SU-DHL-6 (cell line): ENCODE results near the gene L1TD1.

ENCODE experiments used
- H2AFZ ChIP-seq: fragments of 200-600 bp; sonication (generic); 2 replicates; pipeline ENCODE4 v1.6.1; 2014; ENCODE audit warnings: low read depth, mild to moderate bottlenecking, moderate library complexity, mixed read lengths, antibody characterized with exemption, low read length; ENCODE audit not compliant: severe bottlenecking
- H3F3A ChIP-seq: fragments of 200-600 bp; shearing (Covaris generic); 2 replicates; pipeline ENCODE4 v1.6.0; 2016; ENCODE audit warnings: antibody characterized with exemption, mild to moderate bottlenecking; ENCODE audit not compliant: insufficient read depth
- H3K27ac ChIP-seq: fragments of 200-600 bp; sonication (generic); 2 replicates; pipeline ENCODE4 v1.5.1; 2016; ENCODE audit warnings: low read depth, mild to moderate bottlenecking, low read length, moderate library complexity, mixed read lengths
- H3K27me3 ChIP-seq: fragments of 200-600 bp; sonication (generic), shearing (Covaris generic); 2 replicates; pipeline ENCODE4 v1.6.0; 2014; ENCODE audit warnings: mild to moderate bottlenecking, low read length
- H3K36me3 ChIP-seq: fragments of 200-600 bp; sonication (generic); 2 replicates; pipeline ENCODE4 v1.6.1; 2014; ENCODE audit warnings: mild to moderate bottlenecking, low read length, mixed read lengths
- H3K4me2 ChIP-seq: fragments of 300-600, 200-600 bp; shearing (Covaris generic), sonication (generic); 2 replicates; pipeline ENCODE4 v1.6.0; 2014; ENCODE audit warnings: low read length, low read depth, mild to moderate bottlenecking; ENCODE audit not compliant: poor library complexity, severe bottlenecking
- H3K4me3 ChIP-seq: fragments of 200-600 bp; sonication (generic); 2 replicates; pipeline ENCODE4 v1.5.1; 2014; ENCODE audit warnings: antibody characterized with exemption, low read length, mild to moderate bottlenecking, mixed read lengths; ENCODE audit not compliant: insufficient read depth, poor library complexity, severe bottlenecking
- H3K79me2 ChIP-seq: fragments of 200-600 bp; sonication (generic); 2 replicates; pipeline ENCODE4 v1.6.1; 2014; ENCODE audit warnings: mild to moderate bottlenecking, low read length, moderate library complexity; ENCODE audit not compliant: insufficient read depth
- H3K9ac ChIP-seq: fragments of 200-600 bp; sonication (generic); 2 replicates; pipeline ENCODE4 v1.7.0; 2014; ENCODE audit warnings: mild to moderate bottlenecking, low read length
- H3K9me2 ChIP-seq: fragments of 200-600 bp; sonication (generic); replicated peaks from 2 replicates; pipeline ENCODE4 v1.6.1; 2014; ENCODE audit warnings: low read length; ENCODE audit not compliant: insufficient read depth
- H3K9me3 ChIP-seq: fragments of 200-600 bp; sonication (generic); 2 replicates; pipeline ENCODE4 v1.6.1; 2014; ENCODE audit warnings: low read length, mixed read lengths; ENCODE audit not compliant: insufficient read depth
- H4K20me1 ChIP-seq: fragments of 200-600 bp; sonication (generic); 2 replicates; pipeline ENCODE4 v1.6.1; 2014; ENCODE audit warnings: low read depth, mild to moderate bottlenecking, antibody characterized with exemption, low read length, moderate library complexity, mixed read lengths
- CTCF ChIP-seq: fragments of 200-600 bp; sonication (generic); IDR thresholded peaks from one replicate; pipeline ENCODE4 v1.5.1; 2017; ENCODE audit warnings: antibody characterized with exemption, mild to moderate bottlenecking, low read length, moderate library complexity; ENCODE audit not compliant: insufficient read depth, poor library complexity, severe bottlenecking
- EZH2phosphoT487 ChIP-seq: fragments of 200-600 bp; sonication (generic), shearing (Covaris generic); conservative IDR thresholded peaks from 2 replicates; pipeline ENCODE4 v1.6.1; 2018; ENCODE audit warnings: mild to moderate bottlenecking, antibody characterized with exemption, low read length, moderate library complexity, mixed read lengths

L1TD1 gene

GRCh38 chr1:62224182-62224581 is 29.5 kb downstream of the L1TD1 start:
- Histone ChIP-seq H3F3A (no peaks in the 10 kb centered on the region), H3K27me3 (no peaks in the 10 kb centered on the region), H2AFZ (no peak overlapping the region), H4K20me1 (no peaks in the 10 kb centered on the region), H3K4me3 (no peak overlapping the region), H3K4me2 (no peak overlapping the region), H3K9ac (no peak overlapping the region), H3K79me2 (no peaks in the 10 kb centered on the region), H3K9me3 (no peaks in the 10 kb centered on the region), H3K36me3 (no peaks in the 10 kb centered on the region), H3K9me2 (no peaks in the 10 kb centered on the region), H3K27ac (no peak overlapping the region)
- no peak for TF ChIP-seq EZH2phosphoT487

DNA sequence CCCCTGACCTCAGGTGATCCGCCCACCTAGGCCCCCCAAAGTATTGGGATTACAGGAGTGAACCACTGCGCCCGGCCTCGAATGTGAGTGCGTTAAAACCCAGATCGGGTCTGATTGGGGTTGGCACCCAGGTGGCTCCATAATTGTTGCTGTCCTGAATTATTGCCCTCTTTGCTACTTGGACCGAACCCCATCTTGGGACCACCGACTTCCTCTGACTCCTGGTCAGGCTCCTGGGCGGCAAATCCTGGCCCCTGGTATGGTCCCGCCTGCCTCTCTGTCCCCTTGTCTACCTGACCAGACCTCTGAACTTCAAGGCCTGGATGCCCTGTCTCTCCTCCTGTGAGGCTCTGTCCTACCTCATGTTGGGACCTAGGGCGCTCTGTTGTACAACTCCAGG is 32.8 kb downstream of the L1TD1 start:
- no peak overlapping the region for H3K9ac ChIP-seq
- H3K9me3 ChIP-seq = no peaks in the 10 kb centered on the region
- no peaks in the 10 kb centered on the region for H3K9me2 ChIP-seq
- H2AFZ ChIP-seq = no peak overlapping the region
- H3K36me3 ChIP-seq = no peaks in the 10 kb centered on the region
- H3K27me3 ChIP-seq = no peaks in the 10 kb centered on the region
- no peak for TF ChIP-seq CTCF
- TF ChIP-seq EZH2phosphoT487 = no peak
- H3K4me2 ChIP-seq = no peak overlapping the region
- H3F3A ChIP-seq = no peaks in the 10 kb centered on the region
- H4K20me1 ChIP-seq = no peaks in the 10 kb centered on the region
- H3K27ac ChIP-seq = no peak overlapping the region
- H3K79me2 ChIP-seq = no peaks in the 10 kb centered on the region
- no peak overlapping the region for H3K4me3 ChIP-seq

GRCh38 chr1:62228136-62228882 is 33.7 kb downstream of the L1TD1 start:
- Histone ChIP-seq H3K79me2 (no peaks in the 10 kb centered on the region), H3K9me2 (no peaks in the 10 kb centered on the region), H3K9me3 (no peaks in the 10 kb centered on the region), H3K4me3 (no peak overlapping the region), H3K9ac (no peak overlapping the region), H3K4me2 (no peak overlapping the region), H4K20me1 (no peaks in the 10 kb centered on the region), H3F3A (no peaks in the 10 kb centered on the region), H3K27me3 (no peaks in the 10 kb centered on the region), H3K27ac (no peak overlapping the region), H2AFZ (no peak overlapping the region), H3K36me3 (no peaks in the 10 kb centered on the region)
- TF ChIP-seq CTCF (no peak), EZH2phosphoT487 (no peak)

GRCh38 chr1:62228883-62229187 is 34.2 kb downstream of the L1TD1 start:
- H3K9ac ChIP-seq = no peak overlapping the region
- no peaks in the 10 kb centered on the region for H3K27me3 ChIP-seq
- H3K9me3 ChIP-seq = no peaks in the 10 kb centered on the region
- TF ChIP-seq EZH2phosphoT487 (no peak), CTCF (no peak)
- H4K20me1 ChIP-seq = no peaks in the 10 kb centered on the region
- no peaks in the 10 kb centered on the region for H3F3A ChIP-seq
- H3K79me2 ChIP-seq = no peaks in the 10 kb centered on the region
- H3K4me2 ChIP-seq = no peak overlapping the region
- H2AFZ ChIP-seq = no peak overlapping the region
- no peaks in the 10 kb centered on the region for H3K36me3 ChIP-seq
- H3K27ac ChIP-seq = no peak overlapping the region
- no peak overlapping the region for H3K4me3 ChIP-seq
- no peaks in the 10 kb centered on the region for H3K9me2 ChIP-seq
